NCI-H1105 (cell line): ENCODE results near the gene MSH2.
"Not testable (repeated sequence)": the region's sequence is repeated elsewhere in the genome, so short reads cannot be mapped to it uniquely, and the experiment has no call there.

Experiments
- DNase-seq: peaks from one replicate; lab custom pipeline; 2025; lab: John Stamatoyannopoulos, UW

The MSH2 gene

GRCh38 chr2:47407976-47408375, 5.0 kb downstream of the MSH2 start:
- not testable (repeated sequence) for DNase-seq

GRCh38 chr2:47414682-47415458, 11.9 kb downstream of the MSH2 start:
- DNase-seq = no peak

GRCh38 chr2:47420214-47420613, 17.3 kb downstream of the MSH2 start:
- no peak for DNase-seq

GRCh38 chr2:47420683-47421082, 17.7 kb downstream of the MSH2 start:
- DNase-seq = not testable (repeated sequence)

- DNase-seq = no peak
These were observed 19.1 kb downstream of the MSH2 start for GRCh38 chr2:47422016-47422415.

- no peak for DNase-seq
These were observed 19.6 kb downstream of the MSH2 start for GRCh38 chr2:47422560-47422959.

GRCh38 chr2:47426786-47427185, 23.8 kb downstream of the MSH2 start:
- no peak for DNase-seq

- no peak for DNase-seq
These were observed 26.8 kb downstream of the MSH2 start for GRCh38 chr2:47429795-47430194.

- not testable (repeated sequence) for DNase-seq
These were observed 30.1 kb downstream of the MSH2 start for GRCh38 chr2:47433006-47433405.

- DNase-seq = not testable (repeated sequence)
These were observed 30.5 kb downstream of the MSH2 start for GRCh38 chr2:47433445-47433844.

- peak; percentile 2 for DNase-seq
These were observed 34.3 kb downstream of the MSH2 start for GRCh38 chr2:47437287-47437686.

- no peak for DNase-seq
These were observed 35.1 kb downstream of the MSH2 start for GRCh38 chr2:47438106-47438505.

- no peak for DNase-seq
These were observed 35.8 kb downstream of the MSH2 start for GRCh38 chr2:47438783-47439182.

GRCh38 chr2:47451790-47452189, 48.8 kb downstream of the MSH2 start:
- no peak for DNase-seq

GRCh38 chr2:47452761-47453160, 49.8 kb downstream of the MSH2 start:
- DNase-seq = no peak

GRCh38 chr2:47454818-47455217, 51.9 kb downstream of the MSH2 start:
- not testable (repeated sequence) for DNase-seq

- no peak for DNase-seq
These were observed 52.5 kb downstream of the MSH2 start for GRCh38 chr2:47455411-47455810.

GRCh38 chr2:47456851-47457250, 53.9 kb downstream of the MSH2 start:
- no peak for DNase-seq

GRCh38 chr2:47457268-47457667, 54.3 kb downstream of the MSH2 start:
- no peak for DNase-seq

GRCh38 chr2:47459021-47459420, 56.1 kb downstream of the MSH2 start:
- no peak for DNase-seq

GRCh38 chr2:47460766-47461165, 57.8 kb downstream of the MSH2 start:
- no peak for DNase-seq

- no peak for DNase-seq
These were observed 68.6 kb downstream of the MSH2 start for GRCh38 chr2:47471429-47472116.

GRCh38 chr2:47479863-47480262, 76.9 kb downstream of the MSH2 start:
- no peak for DNase-seq

GRCh38 chr2:47483191-47483590, 80.2 kb downstream of the MSH2 start:
- DNase-seq = no peak
